ENCODE data around the gene IGFBPL1. TPM values are rescaled to one million over a fixed set of nuclear protein-coding genes. Genes with fewer than 3 reads are reported as not detected.
A peak's percentile ranks its signal among the peaks of the same experiment; 100 is the strongest.

Gene IGFBPL1
- total and polyA plus RNA-seq, 4 donors: 0.08 TPM; not detected in 3

GRCh38 chr9:38385896-38386295 is 38.4 kb downstream of the IGFBPL1 start:
- peaks cover 2 to 10% (median 4%) of the 10 kb centered on the region in 4 donors for H3K9me3 ChIP-seq (ENCODE audit: control insufficient read depth in 4 of 4, low read length in 3 of 4)
- H3K4me3 ChIP-seq (ENCODE audit: low read depth in 1 of 3, low read length in 3 of 3): no peak overlapping the region
- H3K27me3 ChIP-seq (ENCODE audit: control insufficient read depth in 4 of 4, insufficient read depth in 4 of 4, low read length in 3 of 4): no peaks in the 10 kb centered on the region
- no peaks in the 10 kb centered on the region for H3K36me3 ChIP-seq (ENCODE audit: control insufficient read depth in 4 of 4, insufficient read depth in 3 of 4, low read depth in 1 of 4, low read length in 3 of 4)
- 75% methylated on average over 3 of the region's 3 CpGs for WGBS
- TF ChIP-seq, protein P1, sequence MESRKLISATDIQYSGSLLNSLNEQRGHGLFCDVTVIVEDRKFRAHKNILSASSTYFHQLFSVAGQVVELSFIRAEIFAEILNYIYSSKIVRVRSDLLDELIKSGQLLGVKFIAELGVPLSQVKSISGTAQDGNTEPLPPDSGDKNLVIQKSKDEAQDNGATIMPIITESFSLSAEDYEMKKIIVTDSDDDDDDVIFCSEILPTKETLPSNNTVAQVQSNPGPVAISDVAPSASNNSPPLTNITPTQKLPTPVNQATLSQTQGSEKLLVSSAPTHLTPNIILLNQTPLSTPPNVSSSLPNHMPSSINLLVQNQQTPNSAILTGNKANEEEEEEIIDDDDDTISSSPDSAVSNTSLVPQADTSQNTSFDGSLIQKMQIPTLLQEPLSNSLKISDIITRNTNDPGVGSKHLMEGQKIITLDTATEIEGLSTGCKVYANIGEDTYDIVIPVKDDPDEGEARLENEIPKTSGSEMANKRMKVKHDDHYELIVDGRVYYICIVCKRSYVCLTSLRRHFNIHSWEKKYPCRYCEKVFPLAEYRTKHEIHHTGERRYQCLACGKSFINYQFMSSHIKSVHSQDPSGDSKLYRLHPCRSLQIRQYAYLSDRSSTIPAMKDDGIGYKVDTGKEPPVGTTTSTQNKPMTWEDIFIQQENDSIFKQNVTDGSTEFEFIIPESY (IDR thresholded peaks at IDR 0.05): no peak
- TF ChIP-seq JUND (IDR thresholded peaks at IDR 0.05) (no peak), TAF1 (conservative IDR thresholded peaks at IDR 0.05) (no peak), ATF3 (IDR thresholded peaks at IDR 0.05) (no peak)
- H3K4me1 ChIP-seq (ENCODE audit: control insufficient read depth in 4 of 4, insufficient read depth in 4 of 4, low read length in 3 of 4): peaks cover 13 to 61% (median 54%) of the 10 kb centered on the region in 4 donors
- H3K27ac ChIP-seq (ENCODE audit: low read depth in 1 of 2, low read length in 2 of 2): peak overlapping the region; percentile 71 to 74
- no peak for DNase-seq (ENCODE audit: low spot score)
- no peak overlapping the region for H3K9ac ChIP-seq (ENCODE audit: low read depth in 1 of 2, low read length in 2 of 2)

- Histone ChIP-seq H3K4me1 (ENCODE audit: control insufficient read depth in 4 of 4, insufficient read depth in 4 of 4, low read length in 3 of 4) (peaks cover 13 to 61% (median 50%) of the 10 kb centered on the region in 4 donors), H3K36me3 (ENCODE audit: control insufficient read depth in 4 of 4, insufficient read depth in 3 of 4, low read depth in 1 of 4, low read length in 3 of 4) (no peaks in the 10 kb centered on the region), H3K9me3 (ENCODE audit: control insufficient read depth in 4 of 4, low read length in 3 of 4) (peaks cover 2 to 10% (median 4%) of the 10 kb centered on the region in 4 donors), H3K4me3 (ENCODE audit: low read depth in 1 of 3, low read length in 3 of 3) (peak overlapping the region in 1 of 3 donors; percentile 24), H3K27me3 (ENCODE audit: control insufficient read depth in 4 of 4, insufficient read depth in 4 of 4, low read length in 3 of 4) (no peaks in the 10 kb centered on the region), H3K27ac (ENCODE audit: low read depth in 1 of 2, low read length in 2 of 2) (no peak overlapping the region), H3K9ac (ENCODE audit: low read depth in 1 of 2, low read length in 2 of 2) (no peak overlapping the region)
- TF ChIP-seq HNF4G (IDR thresholded peaks at IDR 0.05): no peak
- no peak for TF ChIP-seq RAD21 (IDR thresholded peaks at IDR 0.05)
- TF ChIP-seq FOXA1 (IDR thresholded peaks at IDR 0.05): no peak
- no peak for TF ChIP-seq MAX (IDR thresholded peaks at IDR 0.05)
- no peak for TF ChIP-seq HNF4A (conservative IDR thresholded peaks at IDR 0.05)
- TF ChIP-seq, protein P1 (IDR thresholded peaks at IDR 0.05): no peak
- TF ChIP-seq EGR1 (IDR thresholded peaks at IDR 0.05; ENCODE audit: low read depth in 2 of 2): no peak
- TF ChIP-seq RXRA (IDR thresholded peaks at IDR 0.05): no peak
- TF ChIP-seq REST (IDR thresholded peaks at IDR 0.05): no peak
- TF ChIP-seq SP1 (IDR thresholded peaks at IDR 0.05): no peak
- TF ChIP-seq JUND (IDR thresholded peaks at IDR 0.05): no peak
- WGBS: 93% methylated on average over 3 of the region's 3 CpGs
- no peak for DNase-seq (ENCODE audit: low spot score)
Observed at GRCh38 chr9:38384990-38385848, 39.0 kb downstream of the IGFBPL1 start.

Data from liver (tissue), 9 donors.